Measurements from ENCODE around the gene C21orf58.

Gene C21orf58

DNA sequence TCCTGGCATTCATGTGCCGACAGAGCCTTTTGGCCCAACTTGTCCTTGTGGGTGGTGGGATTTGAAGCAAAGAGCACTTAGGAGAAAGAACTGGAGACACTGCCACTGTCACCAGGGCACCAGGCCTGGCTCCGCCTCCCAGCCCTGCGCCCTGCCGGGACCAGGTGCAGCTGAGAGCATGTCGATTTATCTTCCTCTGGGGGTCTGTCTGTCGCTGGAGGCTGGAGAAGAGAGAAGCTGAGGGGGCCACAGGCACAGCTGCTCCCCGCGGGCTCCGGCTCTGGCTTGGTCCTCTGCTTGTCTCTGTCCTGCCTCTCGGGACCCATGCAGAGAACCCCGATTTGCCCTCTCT lies 28.5 kb upstream of the C21orf58 start:
- DNase-seq, result no peak

DNA sequence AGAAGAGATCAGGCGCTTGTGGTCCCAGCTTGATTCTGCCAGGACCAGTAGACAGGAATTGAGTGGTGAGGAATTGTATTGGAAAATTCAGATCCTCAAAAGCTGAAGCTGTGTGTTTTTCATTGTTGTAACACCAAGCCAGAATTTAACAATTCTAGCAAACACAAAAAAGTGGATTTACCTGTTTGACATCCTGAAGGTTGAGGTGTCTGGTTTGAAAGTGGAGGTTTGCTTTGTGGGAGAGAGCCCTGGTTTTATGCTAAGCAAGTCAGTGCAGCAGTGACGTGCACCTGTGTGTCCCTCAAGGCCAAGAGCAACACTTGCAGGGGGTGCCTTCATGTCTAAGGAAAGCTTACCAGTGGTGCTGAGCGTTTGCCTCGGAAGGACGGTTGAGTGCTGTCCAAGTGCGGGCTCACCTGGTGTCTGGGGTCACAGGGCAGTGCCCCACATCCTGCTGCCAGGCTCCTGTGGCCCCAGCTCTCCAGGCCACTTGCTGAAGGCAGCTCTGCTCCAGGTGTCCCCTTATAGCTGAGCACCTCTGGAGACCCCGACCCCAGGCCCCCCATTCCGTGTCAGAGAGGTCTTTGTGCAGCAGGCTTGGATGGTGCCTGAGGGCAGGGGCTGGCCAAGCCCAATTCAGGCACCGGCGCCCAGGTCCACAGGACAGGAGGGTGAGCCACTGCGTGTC lies 27.9 kb upstream of the C21orf58 start:
- no peak for DNase-seq

DNA sequence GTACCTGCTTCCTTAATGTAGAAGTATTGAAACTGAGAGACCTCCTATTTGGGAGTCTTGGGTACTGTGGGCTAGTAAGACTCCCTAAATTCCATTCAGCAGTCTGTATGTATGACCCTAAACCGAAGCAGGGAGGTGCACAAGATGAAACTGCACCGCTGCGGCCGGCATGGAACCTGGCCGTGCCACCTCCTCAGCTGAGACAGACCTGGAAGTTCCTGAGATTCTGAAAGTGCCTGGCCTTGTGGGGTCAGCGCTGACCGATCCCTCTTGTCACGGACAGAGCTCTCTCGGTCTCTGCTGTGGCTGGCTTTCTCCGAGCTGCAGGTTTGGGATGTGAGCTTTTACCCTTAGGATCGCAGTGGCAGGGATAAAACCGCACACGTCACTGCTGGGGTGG lies 27.3 kb upstream of the C21orf58 start:
- DNase-seq, result no peak

DNA sequence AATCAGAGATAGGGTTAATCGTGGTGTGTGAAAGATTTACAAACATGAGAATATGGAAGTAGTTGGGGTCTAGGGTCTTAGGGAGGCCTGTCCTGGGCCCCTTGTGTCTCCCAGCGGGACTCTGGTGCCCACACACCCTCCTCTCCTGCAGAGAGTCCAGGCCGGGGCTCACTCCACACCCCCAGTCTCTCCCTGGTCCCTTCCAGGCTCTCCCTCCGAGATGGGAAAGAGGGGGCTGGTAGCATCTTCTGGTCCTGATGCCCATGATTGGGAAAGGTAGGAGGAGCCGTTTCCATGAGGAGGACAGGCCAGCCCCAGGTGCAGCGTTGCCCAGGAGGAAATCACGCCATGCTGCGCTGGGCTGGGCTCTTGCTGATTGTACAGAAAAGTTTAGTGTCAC lies 26.9 kb upstream of the C21orf58 start:
- DNase-seq, result no peak

DNA sequence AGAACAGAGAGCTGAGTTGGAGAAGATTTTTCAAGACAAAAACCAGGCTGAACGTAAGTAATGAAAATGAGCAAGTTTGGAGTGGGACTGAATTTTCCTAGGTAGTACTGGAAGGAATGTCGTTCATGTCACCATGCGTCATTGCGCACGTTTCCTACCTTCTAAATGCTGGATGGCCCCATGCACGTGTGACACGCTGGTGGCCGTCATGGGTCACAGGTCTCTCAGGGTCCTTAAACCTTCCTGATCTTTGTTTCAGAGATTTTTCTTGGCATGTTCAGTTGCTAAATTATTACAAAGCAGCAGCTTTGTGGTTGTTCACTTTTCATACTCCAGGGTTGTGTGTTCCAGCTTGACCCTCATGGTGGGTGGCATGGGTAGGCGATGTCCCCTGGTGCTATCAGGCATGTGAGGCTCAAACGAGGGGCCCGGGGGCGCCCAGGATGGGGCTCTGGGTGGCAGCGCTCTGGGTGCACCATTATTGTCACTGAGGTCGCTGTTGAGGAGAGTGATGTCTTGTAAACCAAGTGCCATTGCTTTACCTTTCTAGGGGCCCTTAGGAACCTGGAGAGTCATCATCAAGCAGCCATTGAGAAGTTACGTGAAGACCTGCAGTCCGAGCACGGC lies 25.6 kb upstream of the C21orf58 start:
- DNase-seq, result no peak

DNA sequence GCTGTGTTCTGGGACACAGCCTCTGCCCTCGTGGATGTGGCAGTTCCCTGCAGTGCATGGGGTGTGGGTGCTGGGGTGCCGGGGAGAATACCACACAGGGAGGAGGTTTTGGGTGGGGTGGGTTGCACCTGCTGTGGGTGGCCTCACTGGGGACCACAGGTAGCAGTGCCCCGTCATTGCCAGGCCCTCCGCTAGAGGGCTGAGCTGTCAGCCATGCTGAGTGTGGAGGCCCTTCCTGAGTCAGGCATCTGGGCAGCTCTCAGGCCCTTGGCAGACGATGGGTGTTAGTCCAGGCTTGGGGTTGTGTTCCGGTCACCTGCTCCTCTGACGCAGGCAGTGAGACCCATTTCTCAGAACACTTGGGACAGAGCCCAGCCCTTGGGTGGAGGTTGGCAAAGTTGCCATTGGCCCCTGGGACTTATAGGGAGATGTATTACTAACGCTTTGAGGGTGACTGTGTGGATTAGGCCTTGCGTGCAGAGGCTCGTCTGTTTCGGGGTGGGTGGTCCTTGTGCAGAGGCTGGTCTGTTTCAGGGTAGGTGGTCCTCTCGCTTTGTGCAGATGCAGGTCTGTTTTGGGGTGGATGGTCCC lies 24.2 kb upstream of the C21orf58 start:
- DNase-seq, result no peak

DNA sequence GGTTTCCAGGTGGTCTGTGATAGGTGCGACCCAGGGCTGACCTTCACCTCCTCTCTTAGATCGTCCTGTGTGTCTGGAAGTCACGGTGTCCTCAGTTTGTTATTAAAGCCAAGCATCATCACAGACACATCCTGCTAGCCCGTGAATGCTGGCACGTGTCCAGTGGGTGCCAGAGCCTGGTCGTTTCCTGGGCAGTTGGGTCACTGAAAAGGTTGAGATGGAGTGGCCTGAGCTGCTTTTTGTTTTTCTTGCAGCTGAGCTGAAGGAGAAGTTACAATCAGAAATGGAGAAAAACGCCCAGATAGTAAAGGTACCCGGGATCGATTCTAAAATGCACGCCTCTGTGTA lies 23.5 kb upstream of the C21orf58 start:
- no peak for DNase-seq

DNA sequence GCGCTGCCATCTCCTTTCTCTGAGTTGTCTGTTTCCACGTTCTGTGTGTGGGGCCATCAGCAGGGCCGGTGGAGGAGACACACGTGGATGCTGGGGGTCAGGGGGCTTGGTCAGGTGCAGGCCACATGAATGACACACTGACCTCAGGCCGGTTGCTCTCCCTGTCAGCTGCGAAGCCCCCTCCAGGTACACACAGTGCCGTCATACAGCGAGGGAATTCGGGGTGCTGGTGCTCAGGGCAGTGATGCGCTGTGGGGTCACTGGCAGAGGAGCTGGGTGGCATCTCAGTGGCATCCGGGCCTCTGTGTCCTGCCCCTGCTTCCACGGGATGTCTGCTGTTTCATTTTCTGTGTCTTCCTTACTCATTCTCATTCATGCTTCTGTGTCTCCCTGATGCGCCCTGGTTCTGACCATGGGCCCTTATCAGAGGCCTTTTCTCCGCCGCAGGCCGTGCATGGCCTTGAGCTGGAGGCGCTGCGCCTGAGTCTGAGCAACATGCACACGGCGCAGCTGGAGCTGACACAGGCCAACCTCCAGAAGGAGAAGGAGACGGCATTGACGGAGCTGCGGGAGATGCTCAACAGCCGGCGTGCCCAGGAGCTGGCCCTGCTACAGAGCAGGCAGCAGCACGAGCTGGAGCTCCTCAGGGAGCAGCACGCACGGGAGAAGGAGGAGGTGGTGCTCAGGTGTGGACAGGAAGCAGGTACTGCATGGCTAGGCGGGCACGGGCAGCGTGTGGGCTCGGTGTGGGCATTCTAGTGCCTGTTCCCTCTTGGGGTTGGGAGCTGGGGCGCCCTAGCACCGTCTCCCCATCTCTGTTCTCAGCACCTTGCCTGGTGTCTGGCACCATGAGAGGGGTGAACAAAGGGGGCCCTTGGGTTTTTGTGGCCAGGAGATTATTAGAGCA lies 22.9 kb upstream of the C21orf58 start:
- DNase-seq, result no peak

DNA sequence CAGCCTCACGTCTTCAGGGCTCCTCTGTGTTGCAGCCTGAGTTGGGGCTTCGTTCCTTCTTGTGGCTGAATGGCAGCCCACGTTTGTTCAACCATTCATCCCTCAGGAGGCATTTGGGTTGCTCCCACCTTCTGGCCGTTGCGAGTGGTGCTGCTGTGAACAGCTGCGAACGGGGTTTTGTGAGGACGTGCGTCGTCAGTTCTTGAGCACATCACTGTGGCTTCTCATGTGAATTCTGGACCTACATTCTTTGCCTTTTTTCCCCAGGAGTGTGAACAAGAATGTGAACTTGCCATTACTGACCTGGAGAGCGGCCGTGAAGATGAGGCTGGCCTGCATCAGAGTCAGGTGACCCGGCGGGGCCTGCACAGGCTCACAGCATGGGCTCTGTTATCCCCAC lies 22.2 kb upstream of the C21orf58 start:
- DNase-seq, result no peak

DNA sequence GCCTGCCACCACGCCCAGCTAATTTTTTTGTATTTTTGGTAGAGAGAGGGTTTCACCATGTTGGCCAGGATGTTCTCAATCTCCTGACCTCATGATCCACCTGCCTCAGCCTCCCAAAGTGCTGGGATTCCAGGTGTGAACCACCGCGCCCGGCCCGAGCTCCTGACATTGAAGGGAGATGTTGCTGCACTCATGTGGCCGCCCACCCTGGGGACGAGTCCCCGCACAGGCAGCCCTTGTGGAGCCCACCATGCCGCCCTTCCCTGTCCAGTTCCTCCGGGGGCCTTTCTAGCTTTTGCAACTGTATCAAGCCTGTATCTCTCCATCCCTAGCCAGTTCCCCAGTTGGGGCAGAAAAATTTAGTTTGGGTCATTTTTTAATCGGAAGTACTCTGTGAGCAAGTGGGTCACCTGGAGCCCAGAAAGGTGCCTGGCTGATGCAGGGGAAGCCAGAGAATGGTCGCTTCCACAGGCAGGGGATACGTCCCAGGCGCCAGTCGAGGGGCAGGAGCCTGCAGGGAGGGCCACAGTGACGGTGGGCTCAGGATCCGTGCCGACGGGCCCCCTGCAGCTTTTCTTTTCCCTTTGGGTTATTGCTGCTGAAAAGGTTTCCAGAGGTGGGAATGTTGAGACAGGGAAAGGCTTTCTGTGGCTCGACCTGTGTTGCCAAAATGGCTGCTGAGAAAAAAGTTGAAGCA lies 20.7 kb upstream of the C21orf58 start:
- DNase-seq, result no peak

DNA sequence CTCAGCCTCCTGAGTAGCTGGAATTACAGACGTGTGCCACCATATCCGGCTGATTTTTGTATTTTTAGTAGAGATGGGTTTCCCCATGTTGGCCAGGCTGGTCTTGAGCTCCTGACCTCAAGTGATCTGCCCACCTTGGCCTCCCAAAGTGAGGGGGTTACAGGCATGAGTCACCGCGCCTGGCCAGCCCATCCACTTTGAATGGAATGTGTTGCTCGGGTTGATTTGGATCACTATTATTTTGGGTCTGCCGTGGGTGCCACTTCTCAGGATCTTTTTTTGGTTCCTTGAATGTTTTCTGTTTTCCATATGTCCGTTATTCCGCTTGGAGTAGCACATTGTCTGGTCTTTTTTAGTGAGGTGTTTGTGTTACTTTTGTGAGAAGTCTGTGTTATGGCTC lies 17.3 kb upstream of the C21orf58 start:
- DNase-seq, result no peak

DNA sequence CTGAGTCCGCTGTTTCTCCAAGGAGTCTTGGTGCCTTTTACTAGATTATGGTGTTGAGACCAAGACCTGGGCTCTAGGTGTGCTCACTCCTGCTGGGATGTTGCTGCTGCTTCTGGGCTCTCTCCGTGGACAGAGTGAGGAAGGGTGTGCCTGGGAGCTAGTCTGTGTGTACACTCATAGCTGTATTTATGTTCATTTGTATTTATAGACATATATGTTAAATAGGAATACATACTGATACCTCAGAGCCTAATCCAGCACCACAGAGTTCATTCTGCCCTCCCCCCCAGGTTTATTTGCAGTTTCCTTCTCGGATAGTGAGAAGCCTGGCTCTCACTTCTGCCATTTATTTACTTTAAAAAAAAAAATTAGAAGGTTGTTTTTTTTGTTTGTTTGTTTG lies 12.9 kb upstream of the C21orf58 start:
- no peak for DNase-seq

DNA sequence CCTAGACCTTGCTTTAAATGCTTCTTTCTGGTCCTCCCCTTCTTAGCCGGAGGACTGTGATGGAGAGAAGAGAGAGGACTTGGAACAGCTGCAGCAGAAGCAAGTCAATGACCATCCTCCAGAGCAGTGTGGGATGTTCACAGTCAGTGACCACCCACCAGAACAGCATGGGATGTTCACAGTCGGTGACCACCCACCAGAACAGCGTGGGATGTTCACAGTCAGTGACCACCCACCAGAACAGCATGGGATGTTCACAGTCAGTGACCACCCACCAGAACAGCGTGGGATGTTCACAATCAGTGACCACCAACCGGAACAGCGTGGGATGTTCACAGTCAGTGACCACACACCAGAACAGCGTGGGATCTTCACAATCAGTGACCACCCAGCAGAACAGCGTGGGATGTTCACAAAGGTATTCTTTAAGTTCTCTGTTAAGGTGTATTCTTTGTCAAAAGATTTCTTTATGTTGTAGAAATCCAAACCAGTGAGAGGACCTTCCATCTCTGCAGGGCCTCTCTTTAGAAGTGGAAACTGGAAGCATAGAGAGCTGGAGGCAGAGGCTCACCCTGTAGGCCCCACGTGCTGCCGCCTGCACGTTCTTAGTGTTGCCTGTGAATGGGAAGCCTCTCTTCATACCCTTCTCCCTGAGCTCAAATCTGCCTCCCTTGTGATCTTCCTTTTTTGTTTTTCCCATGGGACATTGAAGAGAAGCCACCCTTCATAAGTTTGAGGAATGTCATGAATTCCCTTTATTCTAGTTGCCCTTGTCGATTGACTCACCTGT lies 10.9 kb upstream of the C21orf58 start:
- no peak for DNase-seq

DNA sequence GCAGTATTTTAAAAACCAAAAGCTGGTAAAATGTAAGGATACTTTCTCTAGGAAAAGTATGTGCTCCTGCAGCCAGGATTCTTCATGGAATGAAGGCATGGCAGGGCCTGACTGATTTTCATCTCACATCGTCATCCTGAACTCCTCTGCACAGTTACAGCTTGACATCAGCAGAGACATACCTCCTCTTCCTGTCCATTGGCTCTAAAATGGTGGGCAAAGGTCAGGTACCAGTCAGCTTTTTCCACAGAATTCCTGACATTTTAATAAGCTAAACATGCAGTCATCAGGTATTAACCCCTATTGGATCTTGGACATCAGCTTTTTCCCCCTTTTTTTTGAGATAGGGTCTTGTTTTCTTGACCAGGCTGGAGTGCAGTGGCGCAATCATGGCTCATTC lies 6.1 kb upstream of the C21orf58 start:
- DNase-seq, result no peak

DNA sequence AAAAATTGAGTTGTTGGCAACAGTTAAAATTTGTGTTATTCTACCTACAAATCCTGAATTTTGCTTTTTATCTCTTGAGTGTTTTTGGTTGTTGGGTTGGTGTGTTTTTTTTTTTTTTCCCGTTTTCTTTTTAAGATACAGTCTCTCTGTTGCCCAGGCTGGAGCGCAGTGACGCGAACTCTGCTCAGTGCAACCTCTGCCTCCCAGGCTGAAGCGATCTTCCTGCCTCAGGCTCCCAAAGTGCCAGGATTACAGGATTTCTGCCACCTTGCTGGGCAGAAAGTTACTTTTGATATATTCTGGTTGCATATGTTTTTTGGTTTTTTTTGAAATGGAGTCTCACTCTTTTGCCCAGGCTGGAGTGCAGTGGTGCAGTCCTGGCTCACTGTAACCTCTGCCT lies 4.5 kb upstream of the C21orf58 start:
- DNase-seq, result no peak

DNA sequence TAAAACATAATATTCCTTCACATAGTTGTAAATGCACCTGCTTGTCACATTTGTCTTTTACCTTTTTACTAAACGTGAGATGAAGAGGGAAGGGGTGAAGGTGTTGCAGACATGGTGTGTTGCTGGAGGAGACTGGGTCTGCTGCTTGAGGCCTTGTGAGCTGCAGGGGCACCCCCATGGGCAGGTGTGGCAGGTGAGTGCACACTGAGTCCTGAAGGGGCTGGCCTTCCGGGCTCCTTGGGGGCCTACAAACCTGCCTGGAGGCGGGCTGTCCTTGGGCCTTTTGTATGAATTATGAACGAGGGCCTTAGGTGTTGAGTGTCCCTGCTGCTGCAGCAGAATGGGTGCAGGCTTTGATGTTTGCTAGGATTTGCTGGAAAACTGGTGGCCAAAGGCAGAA lies 4.0 kb upstream of the C21orf58 start:
- DNase-seq, result no peak

DNA sequence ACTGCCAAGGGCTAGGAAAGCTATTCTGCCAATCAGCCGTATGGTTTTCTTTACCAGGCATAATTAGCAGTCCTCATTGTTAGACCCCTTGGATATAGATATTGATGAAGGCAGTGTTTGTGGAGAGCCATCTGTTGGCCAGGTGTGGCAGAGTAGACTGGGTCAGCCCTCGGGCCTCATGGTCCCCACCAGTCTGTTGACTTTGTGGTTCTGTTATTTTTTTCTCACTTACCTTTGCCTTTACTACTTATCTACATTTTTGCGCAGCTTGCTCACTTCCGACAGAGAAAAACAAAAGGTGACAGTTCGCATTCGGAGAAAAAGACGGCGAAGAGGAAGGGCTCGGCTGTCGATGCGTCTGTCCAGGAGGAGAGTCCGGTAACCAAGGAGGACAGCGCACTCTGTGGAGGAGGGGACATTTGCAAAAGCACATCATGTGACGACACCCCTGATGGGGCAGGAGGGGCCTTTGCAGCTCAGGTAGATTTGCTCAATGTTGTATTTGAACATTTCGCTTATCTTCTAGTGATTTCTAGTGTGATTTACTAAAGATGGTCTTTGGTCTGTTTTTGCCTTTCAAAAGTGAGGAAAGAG lies 2.5 kb upstream of the C21orf58 start:
- DNase-seq, result peak; percentile 31

DNA sequence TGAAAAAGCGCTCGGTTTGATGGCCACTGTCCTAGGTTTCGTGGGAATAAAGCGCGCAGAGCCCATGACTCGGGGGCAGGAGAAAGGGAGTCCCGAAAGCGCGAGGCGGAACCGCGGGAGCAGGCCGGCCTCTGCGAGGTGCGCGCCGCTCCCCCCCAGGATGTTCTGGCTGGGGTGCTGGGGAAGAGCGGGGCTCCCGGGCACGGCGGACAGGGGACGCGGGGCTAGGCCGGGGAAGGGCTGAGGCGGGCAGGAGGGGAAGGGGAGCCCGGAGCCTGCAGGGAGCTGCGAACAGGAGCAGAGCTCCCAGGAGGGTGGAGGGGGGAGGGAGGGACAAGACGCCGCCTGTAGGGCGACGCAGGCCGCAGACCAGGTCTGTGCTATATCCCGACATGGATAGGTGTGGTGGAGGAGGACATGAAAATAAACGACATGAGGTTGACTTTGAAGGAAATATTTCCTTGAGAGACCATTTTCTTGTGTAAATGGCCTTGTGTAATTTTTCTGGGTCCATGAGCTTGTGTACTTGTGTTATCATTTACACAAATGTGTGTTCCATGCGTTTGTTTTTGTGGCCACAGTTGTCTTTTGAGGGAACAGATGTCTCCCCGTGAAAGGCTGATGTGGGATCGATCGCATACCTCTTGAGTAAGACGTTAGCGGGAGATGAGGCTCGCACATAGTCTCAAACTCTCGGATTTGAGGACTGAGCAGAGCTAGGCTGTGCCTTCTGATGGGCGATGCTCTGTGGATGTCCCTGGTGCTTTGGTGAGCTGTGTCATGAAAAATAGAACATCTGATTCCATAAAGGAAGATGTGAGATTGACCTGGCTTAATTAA lies 1.6 kb upstream of the C21orf58 start:
- peak; percentile 14 for DNase-seq

DNA sequence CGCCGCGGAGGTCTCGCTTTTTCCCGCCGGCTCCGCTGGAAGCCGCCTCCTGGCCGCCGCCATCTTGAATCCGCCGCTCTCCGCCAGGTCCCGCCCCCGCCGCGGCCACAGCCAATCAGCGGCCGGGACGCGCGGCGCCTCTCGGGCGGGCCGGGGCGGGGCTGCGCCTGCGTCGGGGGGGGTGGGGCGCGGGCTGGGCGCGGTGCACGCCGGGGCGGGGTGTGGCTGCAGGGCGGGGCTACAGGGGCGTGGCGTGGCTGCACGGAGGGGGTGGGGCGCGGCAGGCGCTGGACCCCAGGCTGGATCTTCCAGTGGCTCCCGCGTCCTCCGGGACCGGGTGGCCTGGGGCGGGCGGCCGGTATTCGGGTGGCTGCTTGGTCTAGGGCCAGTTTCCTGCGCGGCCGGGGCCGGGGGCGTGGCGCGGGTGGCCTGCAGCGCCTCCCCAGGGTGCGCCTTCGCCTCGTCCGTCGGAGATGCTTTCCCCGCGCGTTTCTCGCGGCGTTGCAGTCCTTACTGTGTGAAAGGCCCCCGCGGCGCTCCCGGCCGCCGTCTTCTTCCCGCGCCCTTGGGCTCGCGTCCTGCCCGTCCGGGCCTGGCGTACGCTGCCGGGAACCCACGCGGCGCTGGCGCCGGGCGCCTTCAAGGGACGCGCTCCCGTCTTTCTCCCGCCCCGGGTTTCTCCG lies 861 bp upstream of the C21orf58 start:
- peak; percentile 60 for DNase-seq

DNA sequence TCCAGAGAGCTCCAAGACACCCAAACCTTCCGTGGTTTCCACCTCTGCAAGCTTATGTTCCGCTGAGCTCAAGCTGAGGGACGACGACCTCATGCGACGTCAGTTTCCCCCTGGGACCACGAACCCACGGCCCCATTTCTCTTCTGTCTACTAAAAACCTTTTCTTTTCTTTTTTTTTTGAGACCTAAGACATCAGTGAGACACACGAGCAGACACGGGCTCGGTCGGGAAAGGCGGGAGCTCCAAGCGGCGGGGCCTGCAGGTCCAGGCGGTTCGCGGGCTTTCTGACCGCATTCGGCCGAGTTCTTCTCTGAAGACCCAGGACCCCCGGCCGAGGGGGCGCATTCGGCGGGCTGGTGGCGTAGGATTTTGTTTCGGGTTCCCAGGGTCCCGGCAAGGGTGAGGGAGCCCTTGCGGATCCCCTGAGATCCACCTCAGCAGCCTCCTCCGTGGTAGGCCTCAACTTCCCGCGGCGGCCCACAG lies 402 bp downstream of the C21orf58 start:
- DNase-seq, result no peak

Data from NCI-H748 treated with DMSO at 0.1 percent for 48 hours (cell line).